Rectal smooth muscle tissue (tissue), 1 donor: ENCODE results near the gene AGBL3.
"Not testable (repeated sequence)": the region's sequence is repeated elsewhere in the genome, so short reads cannot be mapped to it uniquely, and the experiment has no call there.

Source experiments
- H3K27ac ChIP-seq: one replicate; pipeline ENCODE4 v1.7.0; 2013; ENCODE audit warnings: low read depth, low read length, inconsistent platforms
- H3K27me3 ChIP-seq: one replicate; pipeline ENCODE4 v1.7.0; 2013; ENCODE audit warnings: low read length; ENCODE audit not compliant: control insufficient read depth, insufficient read depth
- H3K36me3 ChIP-seq: one replicate; pipeline ENCODE4 v1.7.0; 2013; ENCODE audit warnings: low read length; ENCODE audit not compliant: control insufficient read depth, insufficient read depth
- H3K4me1 ChIP-seq: one replicate; pipeline ENCODE4 v1.7.0; 2013; ENCODE audit warnings: low read length; ENCODE audit not compliant: control insufficient read depth, insufficient read depth
- H3K4me3 ChIP-seq: one replicate; pipeline ENCODE4 v1.7.0; 2013; ENCODE audit warnings: low read length
- H3K9ac ChIP-seq: one replicate; pipeline ENCODE4 v1.7.0; 2013; ENCODE audit warnings: low read length

Gene AGBL3

GRCh38 chr7:135169141-135169963, 183.0 kb downstream of the AGBL3 start:
- Histone ChIP-seq H3K27me3 (no peaks in the 10 kb centered on the region), H3K36me3 (peaks cover 18% of the 10 kb centered on the region), H3K4me1 (peaks cover 6% of the 10 kb centered on the region), H3K4me3 (peak overlapping the region; percentile 66), H3K9ac (no peak overlapping the region), H3K27ac (peak overlapping the region; percentile 92)

GRCh38 chr7:135169964-135170273, 183.6 kb downstream of the AGBL3 start:
- peaks cover 6% of the 10 kb centered on the region for H3K4me1 ChIP-seq

GRCh38 chr7:135170274-135170997, 184.1 kb downstream of the AGBL3 start, which contains the start of gene CYREN:
Gene CYREN (minus strand): TSS chr7:135170707. CDS start chr7:135168922, 1,785 bp downstream.
- peaks cover 11% of the 10 kb centered on the region for H3K36me3 ChIP-seq
- no peaks in the 10 kb centered on the region for H3K27me3 ChIP-seq
- H3K27ac ChIP-seq = peak within 1 kb of the TSS; percentile 92
- peak within 1 kb of the TSS; percentile 92 for H3K9ac ChIP-seq
- peak within 1 kb of the TSS; percentile 66 for H3K4me3 ChIP-seq
- peaks cover 6% of the 10 kb centered on the region for H3K4me1 ChIP-seq

More at GRCh38 chr7:135169964-135170273, 183.6 kb downstream of the AGBL3 start:
- peak overlapping the region; percentile 92 for H3K9ac ChIP-seq
- H3K27me3 ChIP-seq = no peaks in the 10 kb centered on the region
- H3K36me3 ChIP-seq = peaks cover 12% of the 10 kb centered on the region
- H3K4me3 ChIP-seq = peak overlapping the region; percentile 66
- peak overlapping the region; percentile 92 for H3K27ac ChIP-seq

- H3K27ac ChIP-seq = peak overlapping the region; percentile 92
- H3K4me1 ChIP-seq = not testable (repeated sequence)
Observed at GRCh38 chr7:135170998-135171481, 184.7 kb downstream of the AGBL3 start.

GRCh38 chr7:135171581-135172291, 185.4 kb downstream of the AGBL3 start:
- not testable (repeated sequence) for H3K9ac ChIP-seq, H3K27me3 ChIP-seq, H3K4me1 ChIP-seq
- peak overlapping the region; percentile 5 for H3K4me3 ChIP-seq
- H3K27ac ChIP-seq = peak overlapping the region; percentile 92
- H3K36me3 ChIP-seq = peaks cover 11% of the 10 kb centered on the region

More at GRCh38 chr7:135170998-135171481, 184.7 kb downstream of the AGBL3 start:
- Histone ChIP-seq H3K4me3 (peak overlapping the region; percentile 66), H3K36me3 (peaks cover 11% of the 10 kb centered on the region), H3K9ac (peak overlapping the region; percentile 19)
- H3K27me3 ChIP-seq = not testable (repeated sequence)

- not testable (repeated sequence) for H3K4me3 ChIP-seq, H3K9ac ChIP-seq, H3K4me1 ChIP-seq, H3K27me3 ChIP-seq, H3K27ac ChIP-seq, H3K36me3 ChIP-seq
Observed at GRCh38 chr7:135173916-135174315, 187.6 kb downstream of the AGBL3 start.

GRCh38 chr7:135174941-135175340, 188.6 kb downstream of the AGBL3 start:
- Histone ChIP-seq H3K27ac (no peak overlapping the region), H3K36me3 (no peaks in the 10 kb centered on the region), H3K4me1 (no peaks in the 10 kb centered on the region), H3K27me3 (no peaks in the 10 kb centered on the region), H3K9ac (no peak overlapping the region), H3K4me3 (no peak overlapping the region)

- H3K4me3 ChIP-seq = no peak overlapping the region
- H3K9ac ChIP-seq = no peak overlapping the region
- H3K27me3 ChIP-seq = no peaks in the 10 kb centered on the region
- H3K36me3 ChIP-seq = no peaks in the 10 kb centered on the region
- H3K4me1 ChIP-seq = no peaks in the 10 kb centered on the region
- no peak overlapping the region for H3K27ac ChIP-seq
Observed at GRCh38 chr7:135175931-135176330, 189.6 kb downstream of the AGBL3 start.

GRCh38 chr7:135177028-135177696, 190.9 kb downstream of the AGBL3 start:
- Histone ChIP-seq H3K4me1 (no peaks in the 10 kb centered on the region), H3K27ac (no peak overlapping the region), H3K9ac (no peak overlapping the region)

GRCh38 chr7:135178364-135178763, 192.1 kb downstream of the AGBL3 start:
- H3K27ac ChIP-seq = no peak overlapping the region
- H3K4me1 ChIP-seq = no peaks in the 10 kb centered on the region
- no peak overlapping the region for H3K9ac ChIP-seq
- H3K36me3 ChIP-seq = no peaks in the 10 kb centered on the region
- H3K4me3 ChIP-seq = no peak overlapping the region
- H3K27me3 ChIP-seq = no peaks in the 10 kb centered on the region

More at GRCh38 chr7:135177028-135177696, 190.9 kb downstream of the AGBL3 start:
- no peaks in the 10 kb centered on the region for H3K36me3 ChIP-seq
- H3K27me3 ChIP-seq = no peaks in the 10 kb centered on the region
- H3K4me3 ChIP-seq = no peak overlapping the region

GRCh38 chr7:135179321-135179925, 193.1 kb downstream of the AGBL3 start:
- Histone ChIP-seq H3K27me3 (no peaks in the 10 kb centered on the region), H3K9ac (no peak overlapping the region), H3K36me3 (peaks cover 2% of the 10 kb centered on the region)

More at GRCh38 chr7:135179321-135179925, 193.1 kb downstream of the AGBL3 start:
- Histone ChIP-seq H3K27ac (no peak overlapping the region), H3K4me3 (no peak overlapping the region), H3K4me1 (no peaks in the 10 kb centered on the region)
